Peyer's patch (tissue), 4 donors: Measurements from ENCODE around the gene LRRC32. TPM values are rescaled to one million over a fixed set of nuclear protein-coding genes. Genes with fewer than 3 reads are reported as not detected.

ENCODE experiments used
- DNase-seq, 3 donors: peaks; one replicate each; pipeline ENCODE4 v3.0.0-alpha.2; 2017 to 2019
- H3K27ac ChIP-seq, 4 donors: fragments of 200-600 bp; sonication (generic); one replicate each; pipeline ENCODE4 v1.5.1; 2016 to 2019
- H3K27me3 ChIP-seq, 2 donors: fragments of 200-600 bp; sonication (generic); one replicate each; pipeline ENCODE4 v1.5.1; 2019
- H3K36me3 ChIP-seq, 3 donors: fragments of 200-600 bp; sonication (generic); one replicate each; pipeline ENCODE4 v1.5.1; 2016 to 2019
- H3K4me1 ChIP-seq, 4 donors: fragments of 200-600 bp; sonication (generic); one replicate each; pipeline ENCODE4 v1.5.1; 2016 to 2019
- H3K4me3 ChIP-seq, 4 donors: fragments of 200-600 bp; sonication (generic); 1 replicate in 3 of 4; 2 replicates in 1 of 4; pipeline ENCODE4 v1.5.1; 2016 to 2019; ENCODE audit warnings: mild to moderate bottlenecking in 1 of 4
- H3K9me3 ChIP-seq, 4 donors: fragments of 200-600 bp; sonication (generic); one replicate each; pipeline ENCODE4 v1.5.1; 2016 to 2019; ENCODE audit warnings: mild to moderate bottlenecking in 1 of 4
- CTCF ChIP-seq, 6 experiments: fragments of 450-650 bp in 4 of 6; fragments of 200-600 bp in 2 of 6; sonication (generic) in 1 of 6; IDR thresholded peaks; one replicate each; pipeline ENCODE4 v1.5.1; 2017 to 2019; ENCODE audit warnings: antibody characterized with exemption in 6 of 6, mild to moderate bottlenecking in 3 of 6, moderate library complexity in 1 of 6
- POLR2A ChIP-seq, 2 donors: fragments of 450-650 bp; IDR thresholded peaks; one replicate each; pipeline ENCODE4 v1.5.1; 2017; ENCODE audit warnings: antibody characterized with exemption in 2 of 2, mild to moderate bottlenecking in 2 of 2, moderate library complexity in 2 of 2
- total RNA-seq, 4 donors: library from RNA; depleted of rRNA; stranded (reverse); fragments of >200 nt; gene quantifications; one replicate each; pipeline ENCODE4 v1.1.0, GENCODE V29; 2016

The LRRC32 gene
- total RNA-seq, 4 donors from 2014 or later, result 4.0 to 36.7 (median 23.0) TPM

DNA sequence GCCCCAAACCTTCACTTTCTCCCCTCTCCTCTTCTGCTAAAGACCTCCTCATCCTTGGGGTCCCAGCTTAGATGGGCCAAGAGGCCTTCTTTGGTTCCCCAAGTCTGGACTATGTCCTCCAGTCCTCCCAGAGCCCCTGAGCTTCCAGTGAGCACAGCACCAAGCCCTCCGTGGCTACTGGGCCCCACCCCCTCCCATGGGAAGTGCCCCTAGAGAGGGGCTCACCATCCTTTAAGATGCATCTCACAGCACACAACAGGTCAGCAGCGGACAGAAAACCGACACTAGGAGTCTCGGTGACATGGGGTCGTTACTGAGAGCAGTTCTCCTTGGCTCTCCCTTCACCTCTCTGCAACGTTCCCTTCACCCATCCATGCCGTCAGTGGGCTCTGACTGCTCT is 2.7 kb downstream of the LRRC32 start:
- Histone ChIP-seq H3K4me3 (peak overlapping the region in 2 of 4 donors; percentile 23 to 69), H3K36me3 (no peaks in the 10 kb centered on the region), H3K27me3 (no peaks in the 10 kb centered on the region), H3K4me1 (peaks cover 0 to 35% (median 32%) of the 10 kb centered on the region in 4 donors), H3K9me3 (no peaks in the 10 kb centered on the region), H3K27ac (peak overlapping the region in 2 of 4 donors; percentile 25 to 73)
- peak in 1 of 3 donors; percentile 19 for DNase-seq
- no peak for TF ChIP-seq POLR2A (IDR thresholded peaks at IDR 0.05)
- TF ChIP-seq CTCF (IDR thresholded peaks at IDR 0.05), result no peak

- peak overlapping the region in 3 of 4 donors; percentile 9 to 69 (median 23) for H3K4me3 ChIP-seq
- peaks cover 0 to 30% (median 27%) of the 10 kb centered on the region in 4 donors for H3K4me1 ChIP-seq
- no peaks in the 10 kb centered on the region for H3K9me3 ChIP-seq
- H3K36me3 ChIP-seq, result no peaks in the 10 kb centered on the region
- peak overlapping the region in 2 of 4 donors; percentile 25 to 73 for H3K27ac ChIP-seq
- no peaks in the 10 kb centered on the region for H3K27me3 ChIP-seq
- DNase-seq, result peak in 2 of 3 donors; percentile 23 to 45
- no peak for TF ChIP-seq CTCF (IDR thresholded peaks at IDR 0.05)
These were observed 3.2 kb downstream of the LRRC32 start for GRCh38 chr11:76667271-76667818.

- DNase-seq, result peak in 2 of 3 donors; percentile 10 to 12
- no peaks in the 10 kb centered on the region for H3K36me3 ChIP-seq
- peak overlapping the region in 2 of 4 donors; percentile 23 to 69 for H3K4me3 ChIP-seq
- H3K27ac ChIP-seq, result peak overlapping the region in 2 of 4 donors; percentile 17 to 73
- TF ChIP-seq CTCF (IDR thresholded peaks at IDR 0.05), result no peak
- TF ChIP-seq POLR2A (IDR thresholded peaks at IDR 0.05), result no peak
- H3K27me3 ChIP-seq, result no peaks in the 10 kb centered on the region
- peaks cover 0 to 26% (median 24%) of the 10 kb centered on the region in 4 donors for H3K4me1 ChIP-seq
- H3K9me3 ChIP-seq, result no peaks in the 10 kb centered on the region
These were observed 3.7 kb downstream of the LRRC32 start for GRCh38 chr11:76666830-76667229.

GRCh38 chr11:76666408-76666807 is 4.1 kb downstream of the LRRC32 start:
- Histone ChIP-seq H3K36me3 (no peaks in the 10 kb centered on the region), H3K27me3 (no peaks in the 10 kb centered on the region), H3K4me3 (peak overlapping the region in 1 of 4 donors; percentile 69), H3K4me1 (peaks cover 0 to 23% (median 21%) of the 10 kb centered on the region in 4 donors), H3K9me3 (no peaks in the 10 kb centered on the region), H3K27ac (peak overlapping the region in 3 of 4 donors; percentile 17 to 39 (median 33))
- peak in 2 of 3 donors; percentile 47 to 50 for DNase-seq
- TF ChIP-seq POLR2A (IDR thresholded peaks at IDR 0.05) (no peak), CTCF (IDR thresholded peaks at IDR 0.05) (no peak)

- Histone ChIP-seq H3K27me3 (no peaks in the 10 kb centered on the region), H3K36me3 (no peaks in the 10 kb centered on the region), H3K4me1 (peaks cover 0 to 19% (median 16%) of the 10 kb centered on the region in 4 donors), H3K9me3 (no peaks in the 10 kb centered on the region), H3K27ac (peak overlapping the region in 3 of 4 donors; percentile 17 to 39 (median 33)), H3K4me3 (peak overlapping the region in 1 of 4 donors; percentile 69)
- TF ChIP-seq POLR2A (IDR thresholded peaks at IDR 0.05) (no peak), CTCF (IDR thresholded peaks at IDR 0.05) (no peak)
- DNase-seq, result peak in 2 of 3 donors; percentile 38
These were observed 4.6 kb downstream of the LRRC32 start for GRCh38 chr11:76665921-76666351.
